Lower leg skin (tissue), 4 donors: ENCODE data around the gene GKN2. TPM values are rescaled to one million over a fixed set of nuclear protein-coding genes. Genes with fewer than 3 reads are reported as not detected.

Source experiments
- DNase-seq, 2 donors: peaks; one replicate each; pipeline ENCODE4 v3.0.0-alpha.2; 2019; ENCODE audit warnings: low spot score in 2 of 2
- H3K4me3 ChIP-seq: fragments of 200-600 bp; sonication (generic); 2 replicates; pipeline ENCODE4 v1.5.1; 2017; ENCODE audit warnings: mild to moderate bottlenecking, low read depth; ENCODE audit not compliant: poor library complexity, severe bottlenecking
- CTCF ChIP-seq, 3 donors: fragments of 450-650 bp; IDR thresholded peaks; one replicate each; pipeline ENCODE4 v1.5.1; 2016; ENCODE audit warnings: antibody characterized with exemption in 3 of 3, mild to moderate bottlenecking in 3 of 3, moderate library complexity in 2 of 3
- POLR2A ChIP-seq, 2 donors: fragments of 450-650 bp; IDR thresholded peaks; one replicate each; pipeline ENCODE4 v1.6.1; 2016 to 2017; ENCODE audit warnings: antibody characterized with exemption in 2 of 2, mild to moderate bottlenecking in 1 of 2, moderate library complexity in 1 of 2
- WGBS, 2 donors: methylation state at CpG; one replicate each; pipeline ENCODE4 v1.1.5; 2018; 5-methylcytosine and 5-hydroxymethylcytosine counted together
- intact Hi-C: fragments of 100-400 bp; cut with DNase I; formaldehyde crosslinking; loops from one replicate; pipeline ENCODE4 v1.15.0; 2023; ENCODE audit warnings: low total_unique reads
- total RNA-seq, 4 donors: library from RNA; depleted of rRNA; stranded (reverse); fragments of >200 nt; gene quantifications; one replicate each; pipeline ENCODE4 v1.1.0, GENCODE V29; 2016

Gene GKN2
- total RNA-seq, result not detected

DNA sequence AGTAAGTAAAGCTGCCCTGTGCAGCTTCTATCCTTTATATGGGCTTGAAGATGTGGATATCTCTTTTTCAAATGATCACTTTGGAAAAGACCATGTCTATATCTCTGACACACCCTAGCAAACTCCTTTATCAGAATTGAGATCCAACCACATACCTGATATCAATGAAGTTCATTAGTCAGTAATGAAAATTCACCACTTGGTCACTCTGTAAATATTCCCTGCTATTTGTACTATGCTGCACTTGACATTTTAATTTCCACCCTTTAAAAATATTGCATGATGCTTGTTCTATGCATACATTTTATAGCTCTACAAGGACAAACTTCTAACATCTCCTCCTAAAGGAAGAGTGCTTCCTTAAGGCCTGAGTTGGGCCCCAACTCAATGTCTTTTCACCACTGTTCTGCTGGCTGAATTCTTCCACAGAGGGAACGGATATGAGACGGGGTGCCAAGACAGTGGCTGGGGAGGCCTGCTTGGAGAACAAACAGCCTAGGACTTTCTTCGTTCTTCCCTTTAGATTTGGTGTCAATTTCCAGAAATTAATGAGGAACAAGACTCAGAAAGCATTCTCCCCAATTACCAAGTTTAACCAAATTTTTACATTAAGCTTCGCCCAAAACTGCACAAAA, at the start of gene GKN2:
GKN2 (minus strand) TSS at position 7 of the 635 bp plus-strand sequence. CDS start 32 bp downstream, outside the sequence.
- 88 to 91% methylated on average over 4 of the region's 4 CpGs for WGBS, 2 donors
- TF ChIP-seq CTCF (IDR thresholded peaks at IDR 0.05), result no peak
- TF ChIP-seq POLR2A (IDR thresholded peaks at IDR 0.05), result no peak

DNA sequence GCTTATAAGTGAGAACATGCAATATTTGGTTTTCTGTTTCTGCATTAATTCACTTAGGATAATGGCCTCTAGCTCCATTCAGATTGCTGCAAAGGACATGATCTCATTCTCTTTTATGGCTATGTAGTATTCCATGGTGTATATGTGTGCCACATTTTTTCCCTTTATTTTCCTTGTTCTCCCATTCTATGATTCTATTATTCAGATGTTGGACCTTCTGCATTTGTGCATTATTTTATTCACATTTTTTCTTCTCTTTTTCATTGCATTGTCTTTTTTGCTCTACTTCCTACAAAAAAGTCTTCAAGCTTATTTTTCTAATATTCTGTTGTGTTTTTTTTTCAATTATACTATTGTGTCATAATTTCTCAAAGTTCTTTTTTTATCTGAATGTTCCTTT, 49.2 kb upstream of the GKN2 start:
- TF ChIP-seq CTCF (IDR thresholded peaks at IDR 0.05) (no peak), POLR2A (IDR thresholded peaks at IDR 0.05) (no peak)
- intact Hi-C loops, result no loop called here
- H3K4me3 ChIP-seq, result no peak overlapping the region
- no peak for DNase-seq

More for the DNA sequence above, at the start of gene GKN2:
- no peak for DNase-seq
- H3K4me3 ChIP-seq, result no peak within 1 kb of the TSS
- intact Hi-C loops, result no loop called here

- intact Hi-C loops, result no loop called here
- DNase-seq, result no peak
- TF ChIP-seq POLR2A (IDR thresholded peaks at IDR 0.05) (no peak), CTCF (IDR thresholded peaks at IDR 0.05) (no peak)
- no peak overlapping the region for H3K4me3 ChIP-seq
These were observed 44.7 kb upstream of the GKN2 start for GRCh38 chr2:68997401-68997800.

DNA sequence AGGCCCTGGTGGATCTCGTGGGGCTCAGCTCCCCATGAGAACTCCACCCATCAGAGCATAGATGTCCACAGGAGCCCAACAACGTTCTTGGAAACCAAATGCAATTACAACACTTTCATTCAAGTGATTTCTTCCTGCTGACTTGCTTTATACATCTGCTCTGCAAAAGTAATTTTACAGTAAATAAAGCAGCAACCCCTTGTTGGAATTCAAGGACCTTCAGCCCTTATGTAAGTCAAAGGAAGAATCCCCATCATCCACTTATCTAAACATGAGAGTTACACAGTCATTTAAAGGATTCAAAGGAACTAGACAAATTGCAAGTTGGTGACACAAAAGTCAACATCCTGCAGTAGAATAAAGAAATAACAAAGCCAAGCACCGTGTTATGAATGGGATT, 43.2 kb upstream of the GKN2 start:
- no peak overlapping the region for H3K4me3 ChIP-seq
- no peak for DNase-seq
- WGBS, 2 donors, result 51 to 54% methylated on average over 3 of the region's 3 CpGs
- intact Hi-C loops, result no loop called here
- TF ChIP-seq CTCF (IDR thresholded peaks at IDR 0.05) (no peak), POLR2A (IDR thresholded peaks at IDR 0.05) (no peak)

GRCh38 chr2:68994864-68995263, 42.2 kb upstream of the GKN2 start:
- WGBS, 2 donors, result 43 to 59% methylated on average over 4 of the region's 4 CpGs
- intact Hi-C loops, result no loop called here
- peak; percentile 64 to 88 for DNase-seq
- H3K4me3 ChIP-seq, result no peak overlapping the region
- TF ChIP-seq CTCF (IDR thresholded peaks at IDR 0.05), result no peak
- TF ChIP-seq POLR2A (IDR thresholded peaks at IDR 0.05), result no peak

GRCh38 chr2:68993660-68994059, 41.0 kb upstream of the GKN2 start:
- intact Hi-C loops, result no loop called here
- no peak for TF ChIP-seq POLR2A (IDR thresholded peaks at IDR 0.05)
- TF ChIP-seq CTCF (IDR thresholded peaks at IDR 0.05), result no peak
- DNase-seq, result no peak
- H3K4me3 ChIP-seq, result no peak overlapping the region
- 60 to 69% methylated on average over 7 of the region's 7 CpGs for WGBS, 2 donors
